OCI-LY7 (cell line): ENCODE measurements around the gene JUNB.

Source experiments
- CTCF ChIP-seq: fragments of 200-600 bp; sonication (generic); conservative IDR thresholded peaks from 2 replicates; pipeline ENCODE4 v1.5.1; 2014; ENCODE audit warnings: mild to moderate bottlenecking, antibody characterized with exemption, low read length, moderate library complexity, mixed read lengths
- EZH2phosphoT487 ChIP-seq: fragments of 200-600 bp; sonication (generic); IDR thresholded peaks from 2 replicates; pipeline ENCODE4 v1.6.1; 2018; ENCODE audit warnings: low read depth, borderline replicate concordance, mild to moderate bottlenecking, mixed run types, antibody characterized with exemption, low read length, moderate library complexity, mixed read lengths

DNA sequence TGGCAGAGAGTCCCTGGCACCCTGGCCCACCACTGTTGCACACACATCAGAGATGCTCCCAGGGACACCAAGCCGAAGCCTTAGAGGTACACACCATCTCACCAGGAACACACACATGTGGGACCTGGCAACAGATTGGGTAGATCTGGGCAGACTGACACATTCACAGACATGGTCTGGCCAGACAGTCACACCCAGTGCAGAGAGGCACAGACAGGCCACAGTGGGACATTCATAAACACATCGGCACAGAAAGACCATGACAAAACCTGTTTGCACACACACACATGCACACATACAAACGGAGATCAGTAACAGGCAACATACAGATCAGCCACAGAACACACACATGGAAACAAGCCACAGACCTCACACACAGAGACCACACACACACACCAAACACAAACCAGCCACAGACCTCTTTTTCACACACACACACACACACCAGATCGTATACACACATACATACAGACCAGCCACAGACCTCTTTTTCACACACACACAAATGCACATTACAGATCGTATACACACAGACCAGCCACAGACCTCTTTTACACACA lies 6.3 kb upstream of the JUNB start:
- TF ChIP-seq CTCF: no peak
- TF ChIP-seq EZH2phosphoT487: no peak
